OCI-LY3 (cell line): ENCODE measurements around the gene CPA3.

Experiments
- EZH2phosphoT487 ChIP-seq: fragments of 200-600 bp; shearing (Covaris generic); IDR thresholded peaks from 2 replicates; pipeline ENCODE4 v1.6.1; 2018; ENCODE audit warnings: antibody characterized with exemption, mixed run types, low read depth
- TF ChIP-seq, protein P1 (sequence below): fragments of 200-600, 300-600 bp; sonication (generic); IDR thresholded peaks from 2 replicates; pipeline ENCODE4 v1.5.1; 2014; ENCODE audit warnings: antibody characterized with exemption, low read length, low read depth

DNA sequence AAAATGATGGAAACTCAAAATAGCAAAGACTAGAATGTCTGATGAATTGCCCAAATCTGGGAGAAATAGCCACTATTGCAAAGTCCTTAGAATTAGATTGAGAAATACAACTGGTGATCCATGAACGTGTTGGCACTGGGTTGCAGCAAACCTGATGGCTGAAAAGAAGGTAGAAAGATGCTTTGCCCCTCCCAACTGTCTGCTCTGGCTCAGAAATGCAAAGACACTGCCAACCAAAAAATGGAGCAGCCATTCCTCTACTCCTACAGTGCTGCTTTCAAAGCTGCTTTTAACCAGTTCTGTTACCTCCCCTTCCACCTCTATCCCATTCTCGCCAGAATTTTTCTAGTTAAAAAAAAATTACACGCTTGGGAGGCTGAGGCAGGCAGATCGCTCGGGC is 60.7 kb downstream of the CPA3 start:
- TF ChIP-seq, protein P1, sequence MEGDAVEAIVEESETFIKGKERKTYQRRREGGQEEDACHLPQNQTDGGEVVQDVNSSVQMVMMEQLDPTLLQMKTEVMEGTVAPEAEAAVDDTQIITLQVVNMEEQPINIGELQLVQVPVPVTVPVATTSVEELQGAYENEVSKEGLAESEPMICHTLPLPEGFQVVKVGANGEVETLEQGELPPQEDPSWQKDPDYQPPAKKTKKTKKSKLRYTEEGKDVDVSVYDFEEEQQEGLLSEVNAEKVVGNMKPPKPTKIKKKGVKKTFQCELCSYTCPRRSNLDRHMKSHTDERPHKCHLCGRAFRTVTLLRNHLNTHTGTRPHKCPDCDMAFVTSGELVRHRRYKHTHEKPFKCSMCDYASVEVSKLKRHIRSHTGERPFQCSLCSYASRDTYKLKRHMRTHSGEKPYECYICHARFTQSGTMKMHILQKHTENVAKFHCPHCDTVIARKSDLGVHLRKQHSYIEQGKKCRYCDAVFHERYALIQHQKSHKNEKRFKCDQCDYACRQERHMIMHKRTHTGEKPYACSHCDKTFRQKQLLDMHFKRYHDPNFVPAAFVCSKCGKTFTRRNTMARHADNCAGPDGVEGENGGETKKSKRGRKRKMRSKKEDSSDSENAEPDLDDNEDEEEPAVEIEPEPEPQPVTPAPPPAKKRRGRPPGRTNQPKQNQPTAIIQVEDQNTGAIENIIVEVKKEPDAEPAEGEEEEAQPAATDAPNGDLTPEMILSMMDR, result no peak
- TF ChIP-seq EZH2phosphoT487, result no peak
